CD4-positive, alpha-beta T cell (primary cell): Measurements from ENCODE around the gene HK3. TPM values are rescaled to one million over a fixed set of nuclear protein-coding genes. Genes with fewer than 3 reads are reported as not detected.

Experiments used
- ATAC-seq: fragments of 200-7000 bp; cut with Tn5 transposase; one replicate; pipeline ENCODE4 v1.10.0; 2022; ENCODE audit warnings: mild to moderate bottlenecking; ENCODE audit not compliant: poor library complexity
- CTCF ChIA-PET: fragments of 350-600 bp; sonication (Branson Sonifier 250); formaldehyde crosslinking; loops from one replicate; lab custom pipeline; 2021; ENCODE audit warnings: antibody characterized with exemption, inconsistent platforms; lab: Charles Lee
- POLR2A ChIA-PET: fragments of 350-600 bp; sonication (Branson Sonifier 250); formaldehyde crosslinking; loops from one replicate; lab custom pipeline; 2021; ENCODE audit warnings: antibody characterized with exemption, inconsistent platforms; lab: Charles Lee
- DNase-seq, 14 experiments: peaks; one replicate each; pipeline ENCODE4 v3.0.0-alpha.2; 2013 to 2020; ENCODE audit warnings: mixed read lengths in 2 of 14
- H3K27ac ChIP-seq, 2 donors: one replicate each; pipeline versions ENCODE4 v1.5.1 to v1.7.0; 2013; ENCODE audit warnings: low read length in 2 of 2, low read depth in 1 of 2, mild to moderate bottlenecking in 1 of 2
- H3K27me3 ChIP-seq, 2 experiments: 1 replicate in 1 of 2; 2 replicates in 1 of 2; pipeline versions ENCODE4 v1.6.1 to v1.7.0; 2013; ENCODE audit warnings: low read length in 2 of 2, control low read depth in 1 of 2, mild to moderate bottlenecking in 1 of 2, moderate library complexity in 1 of 2; ENCODE audit not compliant: insufficient read depth in 2 of 2, control insufficient read depth in 1 of 2
- H3K36me3 ChIP-seq: one replicate; pipeline ENCODE4 v1.6.1; 2013; ENCODE audit warnings: low read length, control low read depth; ENCODE audit not compliant: insufficient read depth
- H3K4me1 ChIP-seq: one replicate; pipeline ENCODE4 v1.6.1; 2013; ENCODE audit warnings: low read length, control low read depth; ENCODE audit not compliant: insufficient read depth
- H3K4me3 ChIP-seq: one replicate; pipeline ENCODE4 v1.5.1; 2013; ENCODE audit warnings: mild to moderate bottlenecking, low read length, moderate library complexity
- H3K9me3 ChIP-seq, 2 experiments: 1 replicate in 1 of 2; 2 replicates in 1 of 2; pipeline versions ENCODE4 v1.6.1 to v1.7.0; 2013; ENCODE audit warnings: low read length in 2 of 2, mild to moderate bottlenecking in 2 of 2, control low read depth in 1 of 2, moderate library complexity in 1 of 2; ENCODE audit not compliant: control insufficient read depth in 1 of 2, insufficient read depth in 1 of 2
- H3K27ac Mint-ChIP-seq: one replicate; pipeline ENCODE4 v1.8.0; 2020; ENCODE audit warnings: mixed read lengths
- H3K27me3 Mint-ChIP-seq: one replicate; pipeline ENCODE4 v1.8.0; 2021; ENCODE audit warnings: mixed read lengths
- H3K36me3 Mint-ChIP-seq: one replicate; pipeline ENCODE4 v1.8.0; 2021; ENCODE audit warnings: low read depth, mixed read lengths
- H3K4me1 Mint-ChIP-seq: one replicate; pipeline ENCODE4 v1.8.0; 2021; ENCODE audit warnings: low read depth, mixed read lengths
- H3K4me3 Mint-ChIP-seq: one replicate; pipeline ENCODE4 v1.8.0; 2020; ENCODE audit warnings: mild to moderate bottlenecking, mixed read lengths
- H3K9me3 Mint-ChIP-seq: one replicate; pipeline ENCODE4 v1.8.0; 2020; ENCODE audit warnings: mixed read lengths
- intact Hi-C, 2 experiments: fragments of 100-400 bp; cut with DNase I in 1 of 2; cut with micrococcal nuclease in 1 of 2; formaldehyde crosslinking; loops; one replicate each; pipeline versions ENCODE4 v1.15.1 to v1.9.0; 2023 to 2025; cut with DNase I, micrococcal nuclease
- total RNA-seq, 174 experiments: library from RNA in 2 of 174; stranded (reverse) in 2 of 174; gene quantifications; one replicate each; pipeline ENCODE4 v1.2.3 and lab custom pipeline; 2021 to 2026
- TF ChIP-seq, protein P1 (sequence below): fragments of 200-600 bp; IDR thresholded peaks from one replicate; pipeline ENCODE4 v1.8.0; 2022; ENCODE audit warnings: antibody characterized with exemption, mild to moderate bottlenecking

Gene HK3
- total RNA-seq, 2 experiments from 2014 or later = 0.74 to 1.2 TPM

DNA sequence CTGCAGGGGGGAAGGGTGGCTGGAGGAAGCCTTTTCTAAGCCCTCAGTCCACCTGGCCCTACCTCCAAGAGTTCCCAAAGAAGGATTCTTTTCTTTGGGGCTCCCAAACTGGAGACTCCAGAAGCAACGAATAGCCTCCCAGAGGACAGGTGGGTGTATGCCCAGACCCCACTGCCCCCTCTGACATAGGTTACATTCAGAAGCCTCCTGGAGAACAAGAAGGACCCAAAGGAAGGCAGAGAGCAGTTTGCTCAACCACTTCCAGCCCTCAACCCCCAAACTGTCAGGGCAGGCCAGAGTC is 10.3 kb downstream of the HK3 start:
- CTCF ChIA-PET = no interaction called here
- H3K36me3 Mint-ChIP-seq = no peaks in the 10 kb centered on the region
- ATAC-seq = no peak

DNA sequence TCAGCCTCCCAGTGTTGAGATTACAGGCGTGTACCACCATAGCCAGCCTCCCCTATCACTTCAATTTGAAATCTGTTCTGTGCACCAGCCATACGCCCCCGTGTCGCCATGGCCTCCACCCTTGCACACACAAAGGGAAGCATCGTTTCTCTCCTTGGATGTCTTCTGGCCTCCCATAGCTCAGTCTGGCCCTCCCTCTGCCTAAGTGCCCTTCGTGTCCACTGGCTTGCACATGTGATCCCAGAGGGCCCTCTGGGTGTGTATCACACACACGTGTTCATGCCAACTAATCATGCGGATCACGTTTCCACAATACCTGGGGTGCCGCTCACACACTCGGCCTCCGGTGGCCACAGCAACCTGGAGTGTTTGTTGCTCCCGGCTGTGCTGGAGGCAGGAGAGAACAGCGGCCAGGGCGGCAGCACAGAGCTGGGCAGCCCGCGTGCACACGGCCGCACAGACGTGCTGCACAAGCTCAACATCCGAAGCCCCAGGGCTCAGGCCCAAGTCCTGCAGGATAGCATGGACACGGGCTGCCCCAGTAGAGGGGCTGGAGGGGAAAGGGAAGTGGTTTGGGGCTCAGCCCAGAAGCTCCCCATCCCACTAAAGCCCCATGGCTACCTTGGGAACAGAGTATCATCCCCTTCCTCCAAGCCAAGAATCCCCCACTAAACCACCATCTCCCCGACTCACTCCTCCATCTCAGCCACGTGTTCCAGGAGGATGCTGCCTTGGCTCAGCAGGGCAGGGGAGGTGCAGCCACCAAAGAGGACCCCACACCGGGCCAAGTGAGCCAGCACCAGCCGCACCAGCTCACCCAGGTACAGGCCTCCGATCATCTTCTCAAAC is 10.9 kb downstream of the HK3 start:
- H3K27me3 ChIP-seq = no peaks in the 10 kb centered on the region
- Mint-ChIP-seq H3K27me3 (no peaks in the 10 kb centered on the region), H3K4me3 (no peak overlapping the region), H3K4me1 (no peaks in the 10 kb centered on the region), H3K27ac (no peak overlapping the region), H3K36me3 (no peaks in the 10 kb centered on the region), H3K9me3 (no peaks in the 10 kb centered on the region)
- H3K36me3 ChIP-seq = no peaks in the 10 kb centered on the region
- H3K4me1 ChIP-seq = peaks cover 4% of the 10 kb centered on the region
- no peak for ATAC-seq
- DNase-seq = no peak
- ChIA-PET CTCF (no interaction called here), POLR2A (no interaction called here)
- intact Hi-C loops = no loop called here
- H3K4me3 ChIP-seq = no peak overlapping the region
- peaks cover 0 to 5% of the 10 kb centered on the region in 2 experiments for H3K9me3 ChIP-seq
- TF ChIP-seq, protein P1, sequence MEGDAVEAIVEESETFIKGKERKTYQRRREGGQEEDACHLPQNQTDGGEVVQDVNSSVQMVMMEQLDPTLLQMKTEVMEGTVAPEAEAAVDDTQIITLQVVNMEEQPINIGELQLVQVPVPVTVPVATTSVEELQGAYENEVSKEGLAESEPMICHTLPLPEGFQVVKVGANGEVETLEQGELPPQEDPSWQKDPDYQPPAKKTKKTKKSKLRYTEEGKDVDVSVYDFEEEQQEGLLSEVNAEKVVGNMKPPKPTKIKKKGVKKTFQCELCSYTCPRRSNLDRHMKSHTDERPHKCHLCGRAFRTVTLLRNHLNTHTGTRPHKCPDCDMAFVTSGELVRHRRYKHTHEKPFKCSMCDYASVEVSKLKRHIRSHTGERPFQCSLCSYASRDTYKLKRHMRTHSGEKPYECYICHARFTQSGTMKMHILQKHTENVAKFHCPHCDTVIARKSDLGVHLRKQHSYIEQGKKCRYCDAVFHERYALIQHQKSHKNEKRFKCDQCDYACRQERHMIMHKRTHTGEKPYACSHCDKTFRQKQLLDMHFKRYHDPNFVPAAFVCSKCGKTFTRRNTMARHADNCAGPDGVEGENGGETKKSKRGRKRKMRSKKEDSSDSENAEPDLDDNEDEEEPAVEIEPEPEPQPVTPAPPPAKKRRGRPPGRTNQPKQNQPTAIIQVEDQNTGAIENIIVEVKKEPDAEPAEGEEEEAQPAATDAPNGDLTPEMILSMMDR = no peak
- H3K27ac ChIP-seq = no peak overlapping the region

More for the DNA sequence above, 10.3 kb downstream of the HK3 start:
- POLR2A ChIA-PET = no interaction called here
- Histone ChIP-seq H3K4me3 (no peak overlapping the region), H3K9me3 (peaks cover 0 to 5% of the 10 kb centered on the region in 2 experiments), H3K4me1 (peaks cover 4% of the 10 kb centered on the region), H3K36me3 (no peaks in the 10 kb centered on the region), H3K27me3 (no peaks in the 10 kb centered on the region), H3K27ac (no peak overlapping the region)
- intact Hi-C loops = no loop called here
- H3K27ac Mint-ChIP-seq = no peak overlapping the region
- TF ChIP-seq, protein P1 = no peak
- no peaks in the 10 kb centered on the region for H3K27me3 Mint-ChIP-seq
- H3K4me1 Mint-ChIP-seq = no peaks in the 10 kb centered on the region
- no peak overlapping the region for H3K4me3 Mint-ChIP-seq
- no peak for DNase-seq
- H3K9me3 Mint-ChIP-seq = no peaks in the 10 kb centered on the region

DNA sequence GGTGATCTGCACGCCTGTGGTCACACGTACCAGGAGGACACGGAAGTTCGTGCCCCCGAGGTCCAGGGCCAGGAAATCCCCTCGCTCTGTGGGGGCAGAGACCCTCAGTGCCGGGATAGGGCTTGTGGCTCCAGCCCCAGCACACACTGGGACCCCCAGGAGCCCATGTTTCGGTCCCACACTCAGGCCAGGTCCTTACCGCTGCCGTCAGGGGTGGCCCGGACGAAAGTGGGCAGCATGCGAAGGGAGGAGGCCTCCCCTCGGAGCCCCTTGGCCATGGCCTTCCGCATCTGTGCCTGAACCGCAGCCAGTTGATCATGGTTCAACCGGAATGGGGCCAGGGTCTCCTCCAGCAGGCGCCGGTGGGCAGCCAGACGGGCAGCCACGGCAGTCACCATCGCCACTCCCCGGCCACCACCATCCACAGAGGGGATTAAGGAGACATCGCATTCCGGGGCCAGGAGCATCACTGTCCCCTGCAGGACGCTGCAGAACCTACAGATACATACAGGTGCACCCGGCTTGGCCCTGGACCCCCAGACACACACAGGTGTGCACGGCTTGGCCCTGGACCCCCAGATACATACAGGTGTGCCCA is 11.8 kb downstream of the HK3 start:
- Mint-ChIP-seq H3K9me3 (no peaks in the 10 kb centered on the region), H3K27me3 (no peaks in the 10 kb centered on the region), H3K4me3 (no peak overlapping the region), H3K4me1 (no peaks in the 10 kb centered on the region), H3K36me3 (no peaks in the 10 kb centered on the region), H3K27ac (no peak overlapping the region)
- CTCF ChIA-PET = no interaction called here
- no peak overlapping the region for H3K27ac ChIP-seq
- POLR2A ChIA-PET = no interaction called here
- no peak for ATAC-seq
- H3K36me3 ChIP-seq = no peaks in the 10 kb centered on the region
- H3K9me3 ChIP-seq = peaks cover 0 to 5% of the 10 kb centered on the region in 2 experiments
- H3K4me1 ChIP-seq = peaks cover 4% of the 10 kb centered on the region
- H3K4me3 ChIP-seq = no peak overlapping the region
- no peak for DNase-seq
- intact Hi-C loops = no loop called here
- TF ChIP-seq, protein P1 = no peak
- no peaks in the 10 kb centered on the region for H3K27me3 ChIP-seq
